ENCODE data around the gene TMEM69. TPM values are rescaled to one million over a fixed set of nuclear protein-coding genes. Genes with fewer than 3 reads are reported as not detected.

TMEM69 gene
- total and polyA plus RNA-seq, 2 experiments from 2014 or later: 59.7 to 62.4 TPM

DNA sequence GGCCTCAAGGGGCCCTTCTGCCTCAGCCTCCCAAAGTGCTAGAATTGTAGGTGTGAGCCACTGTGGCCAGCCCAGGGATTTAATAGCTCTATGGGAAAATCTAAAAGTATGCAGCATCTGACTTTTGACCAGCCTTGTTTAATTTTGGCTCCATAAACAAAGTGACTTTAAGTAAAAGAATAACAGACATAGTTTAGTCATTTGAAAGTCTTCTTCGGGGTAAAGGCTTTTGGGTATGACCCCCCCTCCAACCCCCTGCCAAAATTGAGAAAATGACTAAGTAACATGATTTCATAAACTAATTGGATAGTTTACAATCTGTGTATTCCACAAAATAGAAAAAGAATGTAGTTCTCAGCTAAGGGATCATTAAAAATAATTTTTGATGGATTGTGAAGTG is 18.6 kb upstream of the TMEM69 start (continued):
- TF ChIP-seq REST (IDR thresholded peaks at IDR 0.05; ENCODE audit: unreplicated experiment) (no peak), EZH2phosphoT487 (IDR thresholded peaks at IDR 0.05; ENCODE audit: unreplicated experiment) (no peak)

DNA sequence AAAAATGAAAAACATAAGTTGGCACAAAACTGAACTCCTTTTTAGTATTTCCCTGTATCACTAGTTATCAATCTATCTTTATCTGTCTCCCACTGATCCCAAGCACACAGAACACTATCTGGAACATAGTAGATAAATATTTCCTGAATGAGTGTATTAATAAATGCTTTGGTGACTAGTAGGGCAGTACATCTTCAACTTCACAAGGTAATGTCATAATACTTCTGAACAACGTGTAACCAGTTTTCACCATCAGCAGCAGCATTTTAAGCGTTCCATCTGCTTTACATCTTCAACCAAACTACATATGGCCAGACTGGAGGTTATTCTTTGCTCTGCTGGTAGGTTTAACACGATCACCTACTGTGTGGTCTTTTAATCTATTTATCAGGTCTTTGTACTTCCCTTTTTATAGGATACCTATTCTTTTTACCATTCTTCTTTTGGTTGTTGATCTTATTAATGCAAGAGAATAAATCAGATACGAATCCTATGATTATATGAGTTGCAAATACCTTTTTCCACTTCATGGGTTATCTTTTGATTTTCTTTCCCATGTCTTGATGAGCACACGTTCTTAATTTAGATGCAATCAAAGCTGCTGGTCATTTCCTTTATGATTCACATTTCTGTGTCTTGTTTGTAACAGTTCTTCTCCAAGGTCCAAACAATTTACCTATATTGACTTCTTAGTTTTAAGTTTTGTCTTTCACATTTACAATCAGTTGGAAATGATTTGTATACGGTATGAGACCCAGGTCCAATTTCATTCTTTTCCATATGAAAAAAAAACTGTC is 17.9 kb upstream of the TMEM69 start:
- peaks cover 100% of the 10 kb centered on the region for H3K79me2 ChIP-seq (replicated peaks; ENCODE audit: insufficient read depth)
- no peak overlapping the region for H3K4me2 ChIP-seq
- H4K20me1 ChIP-seq (replicated peaks; ENCODE audit: insufficient read depth): peaks cover 82% of the 10 kb centered on the region
- no peaks in the 10 kb centered on the region for H3K27me3 ChIP-seq (ENCODE audit: insufficient read depth)
- Mint-ChIP-seq H3K36me3 (ENCODE audit: low read depth) (peaks cover 23% of the 10 kb centered on the region; the same call in 2 of the 3 replicates), H3K9me3 (peaks cover 2% of the 10 kb centered on the region; the same call in 1 of the 3 replicates), H3K27ac (no peak overlapping the region), H3K4me1 (peaks cover 11% of the 10 kb centered on the region), H3K4me3 (no peak overlapping the region), H3K27me3 (ENCODE audit: insufficient read depth, low read depth, poor library complexity) (peaks cover 2% of the 10 kb centered on the region)
- no peaks in the 10 kb centered on the region for H3K4me1 ChIP-seq (ENCODE audit: insufficient read depth)
- no peak overlapping the region for H3K27ac ChIP-seq (ENCODE audit: low read depth)
- H3K36me3 ChIP-seq (ENCODE audit: insufficient read depth): no peaks in the 10 kb centered on the region
- no peak for ATAC-seq
- H3K4me3 ChIP-seq: no peak overlapping the region
- no peak overlapping the region for H2AFZ ChIP-seq
- DNase-seq (ENCODE audit: low spot score): no peak
- no peaks in the 10 kb centered on the region for H3F3A ChIP-seq (replicated peaks; ENCODE audit: low read depth)
- H3K9me2 ChIP-seq (ENCODE audit: insufficient read depth): no peaks in the 10 kb centered on the region
- no peak for TF ChIP-seq ZNF331 (CRISPR knock-in tag; IDR thresholded peaks at IDR 0.05; ENCODE audit: low read depth)
- no peak for TF ChIP-seq STAT1 (IDR thresholded peaks at IDR 0.05; ENCODE audit: unreplicated experiment)
- no peak for TF ChIP-seq POLR2AphosphoS5 (IDR thresholded peaks at IDR 0.05; ENCODE audit: low read depth)
- no peak for TF ChIP-seq EZH2phosphoT487 (IDR thresholded peaks at IDR 0.05; ENCODE audit: unreplicated experiment)
- TF ChIP-seq EZH2 (IDR thresholded peaks at IDR 0.05; ENCODE audit: low read depth, unreplicated experiment): no peak
- TF ChIP-seq ETS1 (IDR thresholded peaks at IDR 0.05): no peak

GRCh38 chr1:45673956-45674355 is 14.0 kb upstream of the TMEM69 start:
- Mint-ChIP-seq H3K27me3 (ENCODE audit: insufficient read depth, low read depth, poor library complexity) (peaks cover 2% of the 10 kb centered on the region), H3K27ac (no peak overlapping the region), H3K9me3 (no peaks in the 10 kb centered on the region)

More at GRCh38 chr1:45673956-45674355, 14.0 kb upstream of the TMEM69 start:
- Mint-ChIP-seq H3K4me3 (no peak overlapping the region), H3K4me1 (peaks cover 31% of the 10 kb centered on the region), H3K36me3 (ENCODE audit: low read depth) (peaks cover 16% of the 10 kb centered on the region; the same call in 1 of the 3 replicates)
- peaks cover 74% of the 10 kb centered on the region for H4K20me1 ChIP-seq (replicated peaks; ENCODE audit: insufficient read depth)
- H3K4me1 ChIP-seq (ENCODE audit: insufficient read depth): peaks cover 20% of the 10 kb centered on the region
- no peaks in the 10 kb centered on the region for H3K9me2 ChIP-seq (ENCODE audit: insufficient read depth)
- H3F3A ChIP-seq (replicated peaks; ENCODE audit: low read depth): no peaks in the 10 kb centered on the region
- no peak overlapping the region for H3K4me2 ChIP-seq
- no peaks in the 10 kb centered on the region for H3K27me3 ChIP-seq (ENCODE audit: insufficient read depth)
- no peaks in the 10 kb centered on the region for H3K36me3 ChIP-seq (ENCODE audit: insufficient read depth)
- DNase-seq (ENCODE audit: low spot score): no peak
- peaks cover 100% of the 10 kb centered on the region for H3K79me2 ChIP-seq (replicated peaks; ENCODE audit: insufficient read depth)
- H2AFZ ChIP-seq: no peak overlapping the region
- H3K4me3 ChIP-seq: no peak overlapping the region
- H3K27ac ChIP-seq (ENCODE audit: low read depth): no peak overlapping the region
- TF ChIP-seq ZNF331 (CRISPR knock-in tag; IDR thresholded peaks at IDR 0.05; ENCODE audit: low read depth): no peak
- ATAC-seq: no peak
